ENCODE data around the gene UCKL1.
A peak's percentile ranks its signal among the peaks of the same experiment; 100 is the strongest.
"Not testable (repeated sequence)": the region's sequence is repeated elsewhere in the genome, so short reads cannot be mapped to it uniquely, and the experiment has no call there.

The UCKL1 gene

DNA sequence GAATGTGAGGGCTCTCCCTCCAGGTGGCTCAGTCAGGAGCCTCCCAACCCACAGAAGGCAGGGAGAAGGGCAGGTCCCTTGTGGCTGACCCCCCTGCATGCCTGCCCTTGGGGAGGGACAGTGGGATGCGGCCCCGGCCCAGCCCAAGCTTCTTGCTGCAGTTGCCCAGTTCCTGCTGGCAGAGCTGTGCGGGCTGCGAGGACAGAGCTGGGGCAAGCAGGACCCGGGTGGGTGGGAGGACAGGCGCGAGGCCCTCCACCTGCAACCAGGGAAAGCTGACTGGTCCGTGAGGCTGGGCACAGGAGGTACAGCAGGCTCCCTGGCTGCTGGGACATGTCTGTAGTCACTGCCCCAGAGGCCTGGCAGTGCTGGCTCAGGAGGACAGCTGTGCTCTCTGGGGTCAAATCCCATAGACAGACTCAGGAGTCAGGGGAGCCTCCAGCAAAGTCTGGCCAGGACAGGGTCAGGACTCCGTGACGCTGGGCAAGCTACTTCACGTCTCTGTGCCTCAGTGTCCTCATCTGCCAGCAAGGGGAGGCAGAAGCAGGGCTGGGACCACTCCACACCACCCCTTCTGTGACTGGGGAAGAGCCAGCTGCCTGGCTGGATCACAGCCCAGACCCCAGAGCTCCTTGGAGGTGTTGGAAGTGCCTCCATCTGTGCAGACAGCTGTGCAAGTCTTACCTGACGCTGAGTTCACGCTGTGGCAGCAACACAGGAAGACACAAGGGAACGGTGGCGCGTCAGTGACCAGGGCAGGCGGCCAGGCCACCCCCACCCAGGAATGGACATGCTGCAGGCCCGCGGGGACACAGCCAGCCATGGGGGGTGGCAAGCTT lies 13.0 kb downstream of the UCKL1 start:
- DNase-seq (ENCODE audit: low read depth), result no peak

DNA sequence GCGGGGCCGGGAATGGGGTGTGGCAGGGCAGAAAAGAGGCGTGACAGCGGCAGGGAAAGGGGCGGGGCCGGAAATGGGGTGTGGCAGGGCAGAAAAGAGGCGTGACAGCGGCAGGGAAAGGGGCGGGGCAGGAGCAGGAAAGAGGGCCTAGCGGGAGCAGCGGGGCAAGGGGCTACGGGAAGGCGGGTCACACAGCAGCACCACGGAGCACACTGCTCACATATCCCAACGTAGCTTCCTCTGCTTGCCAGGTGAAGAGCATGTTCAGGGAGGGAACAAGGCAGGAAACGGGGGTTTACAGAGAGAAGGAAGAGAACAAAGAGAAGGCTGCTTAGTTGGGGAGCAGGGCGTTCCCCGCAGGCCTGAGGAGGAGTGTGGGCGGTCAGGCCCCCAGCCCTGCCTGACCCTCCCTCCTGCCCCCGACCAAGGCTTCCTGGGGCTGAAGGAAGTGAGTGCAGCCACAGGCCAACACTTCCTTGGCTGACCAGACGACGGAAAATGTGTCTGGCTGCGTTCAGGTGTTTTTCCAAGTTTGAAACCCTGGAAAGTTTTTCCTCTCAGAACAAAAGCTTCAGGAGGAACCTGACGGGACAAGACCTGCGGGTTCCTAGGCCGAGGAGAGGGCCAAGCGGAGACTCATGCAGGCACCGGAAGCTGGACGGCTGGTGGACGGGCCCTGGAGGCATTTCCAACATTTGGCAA lies 13.8 kb downstream of the UCKL1 start:
- peak; percentile 47 for DNase-seq (ENCODE audit: low read depth)

DNA sequence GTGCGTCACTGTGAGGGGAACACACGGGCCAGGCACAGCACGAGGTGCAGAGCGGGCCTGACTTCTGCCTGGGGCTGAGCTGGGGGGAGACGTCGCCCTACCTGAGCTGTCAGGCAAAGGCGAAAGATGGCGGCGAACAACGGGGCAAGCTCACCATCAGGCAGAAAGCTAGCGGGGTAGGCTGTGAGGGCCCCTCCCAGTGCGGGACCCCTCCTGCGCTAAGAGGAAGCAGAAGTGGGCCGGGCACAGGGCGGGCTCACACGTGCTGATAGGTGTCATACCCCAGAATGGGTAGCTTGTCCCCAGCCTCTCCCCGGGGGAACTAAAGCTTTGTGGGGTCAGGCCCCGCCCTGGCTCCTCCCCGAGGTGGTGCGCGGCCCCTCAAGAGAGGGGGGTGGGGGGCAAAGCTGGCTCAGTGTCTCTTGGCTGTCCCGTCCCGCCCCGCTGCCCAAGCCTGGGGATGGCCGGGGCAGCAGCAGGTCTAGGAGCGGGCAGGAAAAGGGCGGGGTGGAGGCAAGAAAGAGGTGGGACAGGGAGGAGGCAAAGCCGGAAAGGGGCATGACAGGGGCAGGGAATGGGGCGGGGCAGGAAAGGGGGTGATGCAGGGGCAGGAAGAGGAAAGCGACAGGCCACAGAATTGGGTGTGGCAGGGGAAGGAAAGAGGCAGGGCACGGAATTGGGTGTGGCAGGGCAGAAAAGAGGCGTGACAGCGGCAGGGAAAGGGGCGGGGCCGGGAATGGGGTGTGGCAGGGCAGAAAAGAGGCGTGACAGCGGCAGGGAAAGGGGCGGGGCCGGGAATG lies 14.7 kb downstream of the UCKL1 start:
- DNase-seq (ENCODE audit: low read depth), result peak; percentile 87

DNA sequence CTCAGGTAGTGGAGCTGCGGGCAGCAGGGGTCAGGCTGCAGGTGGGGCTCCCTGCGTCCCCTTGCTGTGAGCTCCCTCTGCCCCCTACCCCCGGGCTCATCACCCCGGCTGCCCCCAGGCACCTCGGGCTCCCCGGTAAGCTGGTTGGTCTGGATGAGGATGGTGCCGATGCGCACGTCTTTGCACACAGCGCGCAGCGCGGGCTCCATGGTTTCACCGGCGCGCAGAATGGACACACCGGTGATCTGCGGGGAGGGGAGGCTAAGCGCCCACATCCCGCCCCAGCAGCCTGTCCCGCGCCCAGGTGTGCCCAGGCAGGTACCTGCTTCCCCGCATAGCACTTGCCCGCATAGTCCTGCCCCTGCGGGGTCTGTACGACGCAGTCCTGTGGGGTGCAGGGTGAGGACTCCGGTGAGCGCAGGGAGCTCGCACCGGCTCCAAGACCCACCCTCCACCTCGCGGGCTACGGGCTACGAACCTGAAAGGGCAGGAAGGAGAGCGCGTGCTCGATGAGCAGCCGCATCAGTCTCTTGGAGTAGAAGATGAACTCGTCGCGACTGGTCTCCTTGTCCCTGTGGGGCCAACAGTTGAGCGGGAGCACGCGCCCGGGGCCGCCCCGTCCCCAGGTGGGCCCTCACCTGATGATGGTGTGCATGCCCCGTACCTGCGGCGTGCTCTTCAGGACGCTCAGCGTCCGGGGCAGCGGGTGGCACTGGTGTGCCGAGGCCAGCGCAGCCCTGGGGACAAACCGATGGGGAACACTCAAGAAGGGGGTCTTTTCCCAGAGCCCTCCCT lies 15.5 kb downstream of the UCKL1 start:
- no peak for DNase-seq (ENCODE audit: low read depth)

DNA sequence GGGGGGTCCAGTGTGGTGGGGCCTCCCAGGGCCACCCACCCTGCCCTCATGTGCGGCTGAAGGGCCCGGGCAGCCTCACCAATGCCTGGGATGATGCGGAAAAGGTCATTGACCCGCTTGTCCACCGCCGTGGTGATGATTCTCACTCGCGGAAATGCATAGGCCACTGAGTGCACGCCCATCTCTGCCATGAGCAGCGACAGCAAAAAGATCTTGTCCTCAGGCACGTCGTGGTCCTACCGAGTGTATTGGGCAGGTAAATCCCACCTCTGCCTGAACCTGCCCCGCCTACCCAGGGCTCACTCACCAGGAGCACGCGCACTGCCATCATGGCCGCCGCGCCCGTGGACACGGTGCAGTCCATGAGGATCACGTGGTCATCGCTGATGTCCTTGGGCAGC lies 16.1 kb downstream of the UCKL1 start:
- DNase-seq (ENCODE audit: low read depth), result no peak

DNA sequence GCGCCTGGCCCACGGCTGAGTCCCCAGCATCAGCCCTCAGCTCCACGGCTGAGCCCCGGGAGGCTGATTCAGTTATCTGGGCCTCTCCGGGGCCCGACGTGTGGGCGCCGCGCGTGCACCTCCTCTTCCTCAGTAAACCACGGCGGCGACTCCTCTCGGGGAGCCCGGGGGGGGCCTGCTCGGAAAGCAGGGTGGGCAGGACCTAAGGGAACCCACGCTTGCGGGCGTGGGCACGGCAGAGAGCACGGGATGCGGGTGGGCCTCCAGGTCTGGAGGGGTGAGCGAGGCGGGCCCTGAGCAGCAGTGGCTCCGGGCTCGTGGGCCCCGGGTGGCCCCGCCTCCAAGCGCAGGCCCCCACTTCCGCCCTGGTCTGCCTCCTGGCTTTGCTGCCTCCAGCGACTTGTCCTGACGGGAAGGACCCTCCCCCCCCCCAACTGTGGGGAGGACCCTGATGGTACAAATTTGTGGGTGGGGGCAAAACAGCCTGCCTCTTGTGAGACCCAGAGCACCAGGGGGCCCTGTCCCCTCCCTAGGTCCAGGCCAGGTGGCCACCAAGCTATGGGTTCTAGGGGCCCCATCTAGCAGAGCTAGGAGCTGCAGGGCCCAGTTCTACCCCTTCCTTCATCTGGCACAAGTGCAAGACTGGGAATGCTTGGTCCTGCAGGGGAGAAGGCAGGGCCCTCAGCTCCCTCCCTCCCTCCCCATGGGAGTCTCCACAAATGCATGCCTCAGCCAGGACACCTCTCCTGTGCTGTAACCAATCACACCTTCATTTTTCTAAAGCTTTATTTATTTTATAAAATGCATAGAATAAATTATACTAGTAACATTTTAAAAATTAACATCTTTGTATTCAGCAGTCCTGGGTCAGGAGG lies 16.9 kb downstream of the UCKL1 start:
- DNase-seq (ENCODE audit: low read depth), result no peak

DNA sequence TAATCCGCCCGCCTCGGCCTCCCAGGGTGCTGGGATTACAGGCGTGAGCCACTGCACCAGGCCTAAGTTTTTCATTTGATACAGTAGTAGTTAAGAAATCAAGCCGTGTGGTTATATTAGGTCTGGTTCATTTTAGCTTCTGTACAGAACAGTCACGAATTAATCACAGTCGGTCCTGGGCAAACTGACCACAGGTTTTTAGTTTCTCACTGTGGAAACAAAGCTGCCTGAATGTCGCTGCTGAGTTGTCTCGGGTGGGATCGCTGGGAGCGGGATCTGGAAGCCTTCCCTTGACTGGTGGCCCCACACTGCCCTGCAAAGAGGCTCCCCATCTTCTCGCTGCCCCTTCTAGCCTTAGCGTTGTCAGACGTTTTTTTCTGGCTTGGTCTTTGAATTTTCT lies 18.6 kb downstream of the UCKL1 start:
- DNase-seq (ENCODE audit: low read depth), result no peak

DNA sequence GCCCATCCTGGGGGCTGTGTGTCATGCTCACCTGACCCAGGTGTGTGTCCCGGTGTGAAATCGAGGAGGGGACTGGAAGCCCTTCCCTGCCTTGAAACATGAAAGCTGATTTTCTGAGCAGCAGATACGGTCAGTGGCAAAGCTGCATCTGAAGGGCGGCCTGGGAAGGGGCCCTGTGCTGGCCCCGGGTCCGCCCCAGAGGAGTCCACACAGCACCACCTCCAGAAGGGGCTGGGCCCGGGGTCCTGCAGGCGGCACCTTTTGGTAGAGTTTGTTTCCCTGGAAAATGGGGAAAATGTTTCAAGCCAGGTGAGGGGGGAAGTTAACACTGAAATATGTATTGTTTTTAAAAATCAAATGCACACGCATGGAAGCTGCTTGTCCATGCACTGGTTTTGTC lies 20.8 kb downstream of the UCKL1 start:
- no peak for DNase-seq (ENCODE audit: low read depth)

DNA sequence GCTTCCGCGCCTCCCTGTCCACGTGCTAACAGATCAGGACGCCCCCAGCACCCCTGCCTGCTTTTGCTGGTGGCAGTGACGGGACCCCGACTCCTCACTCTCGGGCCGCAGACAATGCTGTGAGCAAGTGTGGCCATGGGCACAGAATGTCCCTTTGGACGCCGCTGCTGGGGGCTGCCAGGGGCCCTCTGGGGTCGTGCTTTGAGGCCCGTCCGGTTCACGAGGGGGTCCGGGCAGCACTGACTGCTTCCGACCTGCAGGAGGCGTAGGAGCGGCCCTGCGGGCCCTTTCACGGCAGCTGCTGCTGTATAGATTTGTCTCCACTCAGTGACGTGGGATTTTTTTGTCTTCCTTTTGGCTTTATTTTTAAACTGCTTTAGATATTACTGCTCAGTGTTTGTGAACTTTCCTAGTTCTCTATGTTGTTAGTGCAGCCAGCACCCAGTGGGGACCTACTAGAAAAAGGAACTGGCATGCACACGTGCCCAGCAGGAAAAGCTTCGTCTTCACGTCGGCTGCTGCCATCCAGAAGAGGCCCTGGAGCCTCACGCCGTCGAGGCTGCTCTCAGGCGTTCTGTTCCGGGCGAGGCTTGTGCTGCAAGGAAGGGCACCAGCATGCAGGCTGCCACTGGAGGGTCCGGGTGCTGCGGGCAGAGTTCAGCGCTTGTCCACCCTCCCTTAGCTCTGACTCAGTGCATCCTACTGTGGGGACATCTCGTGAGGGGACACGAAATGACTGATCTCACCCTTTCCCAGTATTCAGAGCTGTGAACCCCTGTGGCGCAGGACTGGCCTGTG lies 21.7 kb downstream of the UCKL1 start:
- DNase-seq (ENCODE audit: low read depth), result no peak

DNA sequence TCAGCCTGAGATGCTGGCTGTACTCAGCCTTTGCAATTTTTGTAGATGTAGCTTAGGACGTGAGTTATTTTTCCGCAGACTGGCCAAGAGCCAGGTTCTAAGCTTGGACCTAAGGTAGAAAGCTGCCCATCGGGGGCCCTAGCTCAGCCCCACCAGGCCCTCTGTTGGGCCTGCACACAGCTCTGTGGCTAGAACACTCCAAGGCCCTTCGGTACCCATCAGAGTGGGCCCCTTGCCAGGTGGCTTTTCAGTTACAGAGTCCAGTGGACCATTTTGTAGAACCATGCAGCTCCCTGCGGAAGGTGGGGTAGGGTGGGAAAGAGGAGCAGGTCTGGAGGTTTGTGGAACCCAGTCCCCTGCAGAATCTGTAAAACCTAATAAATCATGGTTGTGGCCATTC lies 22.6 kb downstream of the UCKL1 start:
- DNase-seq (ENCODE audit: low read depth), result no peak

DNA sequence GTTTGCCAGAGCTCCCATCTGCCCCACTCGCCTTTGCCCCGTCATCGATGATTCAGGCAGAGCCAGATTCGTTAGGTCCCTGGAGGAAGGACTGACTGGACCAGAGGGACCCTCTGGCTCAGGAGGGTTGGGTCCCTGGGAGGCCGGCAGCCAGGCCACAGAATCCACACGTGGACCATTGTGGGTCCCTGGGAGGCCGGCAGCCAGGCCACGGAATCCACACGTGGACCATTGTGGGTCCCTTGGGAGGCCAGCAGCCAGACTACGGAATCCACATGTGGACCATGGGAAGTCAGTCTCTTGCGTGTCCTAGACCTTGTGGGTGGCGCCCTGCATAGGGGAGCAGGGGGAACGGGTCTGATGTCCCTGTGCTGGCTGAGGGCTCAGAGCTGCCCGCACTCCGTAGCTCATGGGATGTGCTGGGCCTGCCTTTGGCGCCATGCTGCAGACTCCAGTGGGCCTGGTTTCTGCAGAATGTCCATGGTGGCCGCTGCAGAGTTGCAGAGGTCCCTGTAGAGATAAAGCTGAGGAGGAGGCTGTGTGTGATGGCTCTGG lies 23.5 kb downstream of the UCKL1 start:
- DNase-seq (ENCODE audit: low read depth), result no peak

DNA sequence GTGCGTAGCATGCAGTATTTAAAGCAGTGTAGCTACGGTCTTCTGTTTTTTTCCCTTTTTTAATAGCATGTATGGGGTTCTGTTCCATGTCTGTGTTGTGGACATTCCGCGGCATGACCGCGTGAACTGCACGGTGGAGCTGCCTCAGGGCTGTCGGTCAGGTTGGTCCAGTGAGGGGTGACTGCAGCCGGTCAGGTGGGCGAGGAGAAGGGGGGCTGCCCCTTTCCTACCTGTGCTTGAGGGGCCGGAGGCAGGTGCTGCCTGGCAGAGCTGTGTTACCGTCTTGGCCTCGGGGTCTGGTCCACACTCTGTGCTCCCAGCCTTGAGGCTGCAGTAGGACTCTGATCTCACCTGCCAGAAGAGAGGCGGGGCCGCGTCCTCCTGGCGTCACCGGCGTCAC lies 24.5 kb downstream of the UCKL1 start:
- DNase-seq (ENCODE audit: low read depth), result no peak

DNA sequence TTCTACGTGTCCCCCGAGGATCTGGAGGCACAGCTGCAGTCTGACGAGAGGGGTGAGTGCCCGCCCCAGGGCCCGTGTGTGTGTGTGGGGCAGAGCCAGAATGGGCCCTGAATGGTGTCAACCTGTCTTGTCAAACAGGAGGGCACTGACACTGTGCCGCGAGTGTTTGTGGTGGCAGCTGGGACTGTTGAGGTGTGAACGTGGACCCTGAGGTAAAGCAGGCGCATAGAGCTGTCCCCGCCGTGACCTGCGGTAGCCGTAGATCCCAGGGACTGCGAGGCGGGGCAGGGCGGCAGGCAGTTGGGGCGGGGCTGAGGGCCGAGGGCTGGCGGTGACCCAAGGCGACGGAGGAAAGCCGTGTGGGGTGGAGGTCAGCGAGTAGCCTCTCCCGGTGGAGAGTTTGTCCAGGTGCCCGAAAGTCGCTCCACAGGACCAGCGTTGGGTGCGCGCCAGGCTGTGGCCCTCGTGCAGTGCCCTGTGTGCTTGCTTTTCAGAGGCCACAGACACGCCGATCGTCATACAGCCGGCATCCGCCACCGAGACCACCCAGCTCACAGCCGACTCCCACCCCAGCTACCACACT lies 25.2 kb downstream of the UCKL1 start:
- DNase-seq (ENCODE audit: low read depth), result no peak

DNA sequence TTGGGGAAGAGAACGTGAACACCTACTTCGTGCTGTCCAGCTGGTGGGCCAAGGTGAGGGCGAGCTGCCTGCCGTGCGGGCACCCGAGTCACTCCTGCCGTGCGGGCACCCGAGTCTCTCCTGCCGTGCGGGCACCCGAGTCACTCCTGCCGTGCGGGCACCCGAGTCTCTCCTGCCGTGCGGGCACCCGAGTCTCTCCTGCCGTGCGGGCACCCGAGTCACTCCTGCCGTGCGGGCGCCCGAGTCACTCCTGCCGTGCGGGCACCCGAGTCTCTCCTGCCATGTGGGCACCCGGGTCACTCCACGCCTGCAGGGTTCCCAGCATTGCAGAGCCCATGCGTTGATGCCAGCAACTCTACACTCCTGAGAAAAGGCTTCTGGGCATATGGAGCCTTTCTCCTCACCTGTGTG lies 26.7 kb downstream of the UCKL1 start:
- not testable (repeated sequence) for DNase-seq (ENCODE audit: low read depth)

DNA sequence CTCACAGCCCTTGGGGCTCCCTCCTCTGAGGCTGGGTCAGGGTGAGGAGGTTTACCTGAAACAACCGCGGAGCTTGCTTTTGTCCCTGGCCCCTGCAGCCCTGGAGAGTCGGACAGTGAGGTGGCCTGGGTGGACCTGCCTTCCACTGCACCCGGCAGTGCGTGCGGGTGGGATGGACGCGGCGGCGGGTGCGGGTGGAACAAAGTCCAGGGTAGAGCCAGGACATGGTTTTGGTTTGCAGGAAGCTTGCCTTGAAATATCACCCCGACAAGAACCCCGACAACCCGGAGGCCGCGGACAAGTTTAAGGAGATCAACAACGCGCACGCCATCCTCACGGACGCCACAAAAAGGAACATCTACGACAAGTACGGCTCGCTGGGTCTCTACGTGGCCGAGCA lies 27.1 kb downstream of the UCKL1 start:
- no peak for DNase-seq (ENCODE audit: low read depth)

DNA sequence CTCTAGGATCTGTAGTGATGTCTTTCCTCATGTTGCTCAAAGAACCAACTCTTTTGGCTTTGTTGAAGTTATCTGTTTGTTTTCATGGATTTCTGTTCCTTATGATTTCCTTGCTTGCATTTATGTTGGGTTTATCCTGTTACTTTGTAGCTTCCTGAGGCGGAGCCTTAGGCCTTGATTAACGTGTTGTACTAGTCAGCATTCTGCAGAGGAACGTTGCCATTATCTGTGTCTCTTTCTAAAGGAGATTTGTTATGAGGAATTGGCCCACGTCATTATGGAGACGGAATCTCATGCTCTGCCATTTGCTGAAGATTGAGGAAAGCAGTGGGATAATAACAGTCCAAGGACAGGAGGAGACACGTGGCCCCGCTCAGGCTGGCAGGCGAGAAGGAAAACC lies 29.9 kb downstream of the UCKL1 start:
- no peak for DNase-seq (ENCODE audit: low read depth)

DNA sequence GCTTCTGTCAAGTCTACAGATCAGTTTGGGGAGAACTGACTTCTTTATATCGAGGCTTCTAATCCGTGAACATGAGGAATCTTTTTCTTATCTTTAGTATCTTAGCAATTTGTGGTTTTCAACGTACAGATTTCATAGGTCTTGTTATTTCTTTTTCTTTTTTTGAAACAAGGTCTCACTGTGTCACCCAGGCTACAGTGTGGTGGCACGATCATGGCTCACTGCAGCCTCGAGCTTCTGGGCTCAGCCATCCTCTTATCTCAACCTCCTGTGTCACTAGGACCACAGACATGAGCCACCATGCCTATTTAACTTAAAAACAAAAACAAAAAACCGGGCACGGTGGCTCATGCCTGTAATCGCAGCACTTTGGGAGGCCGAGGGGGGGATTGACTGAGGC lies 32.0 kb downstream of the UCKL1 start:
- no peak for DNase-seq (ENCODE audit: low read depth)

DNA sequence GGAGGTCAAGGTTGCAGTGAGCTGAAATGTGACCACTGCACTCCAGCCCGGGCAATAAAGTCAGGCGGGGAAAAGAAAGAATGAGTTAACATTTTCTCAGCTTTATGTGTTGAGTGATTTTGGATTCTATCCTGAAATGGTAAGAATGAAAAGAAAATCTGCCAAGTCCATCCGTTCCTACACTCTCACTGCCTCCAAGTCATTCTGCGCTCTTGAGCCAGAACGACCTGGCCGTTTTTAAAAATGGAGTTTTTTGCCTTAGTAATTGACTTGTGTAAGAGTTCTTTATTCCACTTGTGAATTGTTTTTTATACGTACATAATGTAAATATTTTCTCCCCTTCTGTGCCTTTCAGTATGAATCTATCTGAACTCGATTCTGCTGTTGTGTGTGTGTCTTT lies 32.6 kb downstream of the UCKL1 start:
- DNase-seq (ENCODE audit: low read depth), result no peak

DNA sequence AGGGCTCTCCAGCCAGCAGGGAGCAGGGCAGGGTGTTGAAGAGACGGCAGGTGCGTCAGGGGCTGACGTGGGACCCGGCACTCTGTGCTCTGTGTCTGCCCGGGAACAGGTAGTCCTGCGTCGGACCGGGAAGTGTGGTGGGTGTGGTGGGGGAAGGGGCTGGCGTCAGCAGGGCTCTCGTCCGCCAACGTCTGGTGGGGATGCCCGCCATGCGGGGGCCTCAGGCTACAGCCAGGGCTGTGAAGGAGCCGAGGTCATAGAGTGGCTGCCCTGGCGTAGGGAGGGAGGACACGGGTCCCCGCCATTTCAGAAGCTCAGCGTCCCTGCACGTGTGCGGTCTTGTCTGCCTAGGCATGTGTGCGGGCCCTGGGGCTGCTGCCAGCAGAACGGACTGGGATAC lies 36.0 kb downstream of the UCKL1 start:
- DNase-seq (ENCODE audit: low read depth), result no peak

DNA sequence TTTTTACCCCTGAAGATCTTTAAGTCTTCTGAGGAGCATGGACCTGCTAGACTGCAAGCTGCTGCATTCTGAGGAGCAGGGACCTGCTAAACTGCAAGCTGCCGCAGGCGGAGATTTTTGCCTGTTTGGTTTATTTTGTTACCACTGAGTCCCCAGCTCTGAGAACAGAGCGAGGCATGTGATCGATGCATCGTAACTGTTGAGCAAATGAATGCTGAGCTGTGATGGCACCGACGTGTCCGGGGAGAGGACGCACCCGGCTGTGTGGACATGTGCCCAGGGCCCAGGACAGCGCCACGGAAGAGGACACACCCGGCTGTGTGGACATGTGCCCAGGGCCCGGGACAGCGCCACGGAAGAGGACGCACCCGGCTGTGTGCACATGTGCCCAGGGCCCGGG lies 37.1 kb downstream of the UCKL1 start:
- no peak for DNase-seq (ENCODE audit: low read depth)

Data from T-helper 22 cell (primary cell).